ENCODE results near the gene SEMA3B.
A peak's percentile ranks its signal among the peaks of the same experiment; 100 is the strongest.
"Not testable (repeated sequence)": the region's sequence is repeated elsewhere in the genome, so short reads cannot be mapped to it uniquely, and the experiment has no call there.

The SEMA3B gene

GRCh38 chr3:50272911-50273688 is 4.2 kb downstream of the SEMA3B start:
- peak; percentile 81 for DNase-seq (ENCODE audit: low read depth)

GRCh38 chr3:50273689-50274065 is 4.7 kb downstream of the SEMA3B start:
- no peak for DNase-seq (ENCODE audit: low read depth)

DNA sequence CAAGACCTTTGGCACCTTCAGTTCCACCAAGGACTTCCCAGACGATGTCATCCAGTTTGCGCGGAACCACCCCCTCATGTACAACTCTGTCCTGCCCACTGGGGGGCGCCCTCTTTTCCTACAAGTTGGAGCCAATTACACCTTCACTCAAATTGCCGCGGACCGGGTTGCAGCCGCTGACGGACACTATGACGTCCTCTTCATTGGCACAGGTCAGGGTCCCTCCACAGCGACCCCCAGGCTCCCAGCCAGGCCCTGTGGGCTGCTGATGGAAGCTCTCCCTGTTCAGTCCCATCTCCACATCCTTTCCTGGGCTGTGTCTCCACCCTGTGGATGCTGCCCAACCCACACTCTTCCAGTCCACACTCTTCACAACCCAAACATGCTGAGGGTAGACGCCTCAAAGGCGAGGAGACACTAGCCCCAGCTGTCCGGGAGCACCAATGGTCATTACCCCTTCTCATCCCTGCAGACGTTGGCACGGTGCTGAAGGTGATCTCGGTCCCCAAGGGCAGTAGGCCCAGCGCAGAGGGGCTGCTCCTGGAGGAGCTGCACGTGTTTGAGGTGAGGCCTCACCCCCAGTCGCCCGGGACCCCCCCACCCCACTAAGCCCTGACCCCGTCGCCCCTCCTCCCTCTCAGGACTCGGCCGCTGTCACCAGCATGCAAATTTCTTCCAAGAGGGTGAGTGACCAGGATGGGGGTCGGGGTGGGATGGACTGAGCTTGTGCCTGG is 5.6 kb downstream of the SEMA3B start:
- DNase-seq (ENCODE audit: low read depth): peak; percentile 59

DNA sequence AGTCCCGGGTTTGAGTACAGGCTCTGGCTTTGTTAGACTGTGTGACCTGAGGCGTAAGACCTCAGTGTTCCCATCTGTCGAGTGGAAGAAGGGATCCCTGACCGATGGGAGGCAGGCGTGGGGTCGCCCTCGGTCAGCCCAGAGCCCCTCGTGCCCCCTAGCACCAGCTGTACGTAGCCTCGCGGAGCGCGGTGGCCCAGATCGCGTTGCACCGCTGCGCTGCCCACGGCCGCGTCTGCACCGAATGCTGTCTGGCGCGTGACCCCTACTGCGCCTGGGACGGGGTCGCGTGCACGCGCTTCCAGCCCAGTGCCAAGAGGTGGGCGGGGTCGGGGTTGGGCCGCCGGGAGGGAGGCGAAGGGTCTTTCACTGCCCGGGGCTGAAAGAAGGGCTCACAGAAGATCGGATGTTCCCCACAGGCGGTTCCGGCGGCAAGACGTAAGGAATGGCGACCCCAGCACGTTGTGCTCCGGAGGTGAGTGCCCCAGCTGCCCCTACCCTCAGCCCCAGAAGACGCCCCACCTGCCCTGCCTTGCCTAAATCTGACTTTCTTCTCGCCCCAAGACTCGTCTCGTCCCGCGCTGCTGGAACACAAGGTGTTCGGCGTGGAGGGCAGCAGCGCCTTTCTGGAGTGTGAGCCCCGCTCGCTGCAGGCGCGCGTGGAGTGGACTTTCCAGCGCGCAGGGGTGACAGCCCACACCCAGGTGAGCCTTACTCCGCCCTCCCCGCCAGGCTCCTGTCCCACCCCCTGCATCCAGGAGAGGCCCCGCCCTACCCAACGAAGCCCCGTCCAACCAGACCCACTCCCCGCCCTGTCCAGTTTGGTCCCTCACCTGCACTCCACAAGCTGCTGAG is 6.4 kb downstream of the SEMA3B start:
- DNase-seq (ENCODE audit: low read depth): no peak

DNA sequence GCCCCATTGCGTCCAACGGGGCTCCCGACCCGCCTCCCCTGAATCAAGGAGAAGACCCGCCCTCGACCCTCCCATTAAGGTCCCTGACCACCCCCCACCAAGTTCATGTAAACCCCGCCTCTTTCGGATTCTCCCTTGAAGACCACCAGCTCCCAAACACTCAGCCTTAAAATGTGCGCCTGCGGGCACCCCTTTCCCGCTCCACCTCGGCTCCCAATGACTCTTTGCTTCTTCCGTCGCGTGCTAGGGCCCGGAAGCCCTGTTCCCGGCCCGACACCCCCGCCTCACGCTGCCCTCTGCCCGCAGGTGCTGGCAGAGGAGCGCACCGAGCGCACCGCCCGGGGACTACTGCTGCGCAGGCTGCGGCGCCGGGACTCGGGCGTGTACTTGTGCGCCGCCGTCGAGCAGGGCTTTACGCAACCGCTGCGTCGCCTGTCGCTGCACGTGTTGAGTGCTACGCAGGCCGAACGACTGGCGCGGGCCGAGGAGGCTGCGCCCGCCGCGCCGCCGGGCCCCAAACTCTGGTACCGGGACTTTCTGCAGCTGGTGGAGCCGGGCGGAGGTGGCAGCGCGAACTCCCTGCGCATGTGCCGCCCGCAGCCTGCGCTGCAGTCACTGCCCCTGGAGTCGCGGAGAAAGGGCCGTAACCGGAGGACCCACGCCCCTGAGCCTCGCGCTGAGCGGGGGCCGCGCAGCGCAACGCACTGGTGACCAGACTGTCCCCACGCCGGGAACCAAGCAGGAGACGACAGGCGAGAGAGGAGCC is 7.2 kb downstream of the SEMA3B start:
- no peak for DNase-seq (ENCODE audit: low read depth)

- DNase-seq (ENCODE audit: low read depth): no peak
These were observed 7.8 kb downstream of the SEMA3B start for GRCh38 chr3:50276762-50277101.

DNA sequence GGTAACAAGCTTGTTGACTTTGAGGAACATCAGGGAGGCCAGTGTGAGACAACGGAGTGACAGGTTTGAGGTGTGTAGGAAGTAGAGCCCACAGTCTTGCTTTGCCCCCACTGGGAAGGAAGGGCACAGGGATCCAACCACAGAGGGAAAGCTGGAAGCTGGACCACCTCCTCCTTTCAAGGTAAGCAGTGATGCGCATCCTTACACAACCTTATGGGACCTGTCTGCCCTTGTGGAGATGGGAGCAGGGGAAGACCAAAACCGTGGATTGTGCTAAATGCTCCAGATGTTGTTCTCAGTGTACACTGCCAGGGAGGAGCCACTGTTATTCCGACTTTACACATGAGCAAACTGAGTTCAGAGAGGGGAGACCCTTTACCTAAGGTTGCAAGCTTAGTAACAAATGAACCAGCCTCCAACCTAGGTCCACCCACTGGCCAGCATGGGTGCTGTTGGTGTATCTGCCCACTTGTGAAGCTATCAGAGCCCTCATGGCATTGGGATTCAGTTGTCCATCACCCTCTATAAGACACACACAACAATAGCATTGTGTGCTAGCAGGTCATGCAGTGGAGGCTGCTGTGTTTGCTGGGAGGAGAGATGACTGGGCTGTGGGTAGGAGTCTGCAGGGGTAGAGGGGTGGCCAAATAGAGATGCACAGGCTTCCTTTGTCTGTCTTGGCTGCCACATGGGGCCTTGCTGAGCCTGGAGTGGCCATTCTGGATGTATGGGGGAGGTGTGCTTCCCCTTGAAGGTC is 9.4 kb downstream of the SEMA3B start:
- no peak for DNase-seq (ENCODE audit: low read depth)

GRCh38 chr3:50278880-50279224 is 9.9 kb downstream of the SEMA3B start, which contains the start of gene LSMEM2:
TSS of gene LSMEM2 (plus strand) at chr3:50279087. CDS start at chr3:50279114, 27 bp downstream.
- DNase-seq (ENCODE audit: low read depth): no peak

DNA sequence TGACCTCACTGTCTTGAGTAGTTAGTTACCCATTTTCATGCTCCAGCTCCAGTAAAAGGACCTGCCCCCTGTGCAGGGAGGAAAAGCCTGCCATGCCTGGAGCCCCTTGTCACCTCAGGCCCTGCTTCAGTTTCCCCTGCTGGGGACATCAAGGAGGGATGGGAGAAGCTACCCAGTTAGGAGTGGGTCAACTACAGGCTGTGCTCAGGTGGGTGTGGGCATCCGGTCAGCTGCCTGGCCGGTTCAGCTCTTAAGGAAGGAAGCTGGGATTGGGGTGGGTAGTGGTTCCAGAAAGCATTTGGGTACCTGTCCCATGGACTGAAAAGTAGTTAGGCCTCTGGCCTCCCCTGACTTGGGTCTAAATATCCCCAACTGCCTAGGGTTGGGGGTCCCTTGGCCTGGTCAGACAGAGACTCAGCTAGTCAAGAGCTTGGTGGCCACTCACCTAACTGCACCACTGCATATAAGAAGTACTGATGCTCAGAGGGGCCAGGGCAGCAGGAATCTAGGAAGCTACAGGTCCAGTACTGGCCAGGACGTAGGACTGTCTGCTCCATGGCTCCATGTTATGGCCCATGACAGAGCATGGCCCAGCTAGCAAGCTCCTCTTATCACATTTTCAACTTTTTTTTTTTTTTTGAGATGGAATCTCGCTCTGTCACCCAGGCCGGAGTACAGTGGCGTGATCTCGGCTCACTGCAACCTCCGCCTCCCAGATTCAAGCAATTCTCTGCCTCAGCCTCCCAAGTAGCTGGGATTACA is 10.5 kb downstream of the SEMA3B start:
- no peak for DNase-seq (ENCODE audit: low read depth)

DNA sequence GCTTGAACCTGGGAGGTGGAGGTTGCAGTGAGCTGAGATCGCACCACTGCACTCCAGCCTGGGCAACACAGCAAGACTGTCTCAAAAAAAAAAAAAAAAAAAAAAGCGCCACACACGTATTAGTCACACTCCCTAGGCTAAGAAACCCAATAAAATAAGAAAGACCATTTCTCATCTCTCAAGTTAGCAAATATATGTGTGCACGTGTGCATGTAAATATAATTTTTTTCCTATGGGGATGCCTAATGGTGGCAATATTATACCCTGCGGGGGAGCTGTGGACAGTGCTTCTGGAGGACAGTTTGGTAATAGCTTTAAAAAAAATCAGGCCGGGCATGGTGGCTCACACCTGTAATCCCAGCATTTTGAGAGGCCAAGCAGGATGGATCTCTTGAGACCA is 15.2 kb downstream of the SEMA3B start:
- not testable (repeated sequence) for DNase-seq (ENCODE audit: low read depth)

DNA sequence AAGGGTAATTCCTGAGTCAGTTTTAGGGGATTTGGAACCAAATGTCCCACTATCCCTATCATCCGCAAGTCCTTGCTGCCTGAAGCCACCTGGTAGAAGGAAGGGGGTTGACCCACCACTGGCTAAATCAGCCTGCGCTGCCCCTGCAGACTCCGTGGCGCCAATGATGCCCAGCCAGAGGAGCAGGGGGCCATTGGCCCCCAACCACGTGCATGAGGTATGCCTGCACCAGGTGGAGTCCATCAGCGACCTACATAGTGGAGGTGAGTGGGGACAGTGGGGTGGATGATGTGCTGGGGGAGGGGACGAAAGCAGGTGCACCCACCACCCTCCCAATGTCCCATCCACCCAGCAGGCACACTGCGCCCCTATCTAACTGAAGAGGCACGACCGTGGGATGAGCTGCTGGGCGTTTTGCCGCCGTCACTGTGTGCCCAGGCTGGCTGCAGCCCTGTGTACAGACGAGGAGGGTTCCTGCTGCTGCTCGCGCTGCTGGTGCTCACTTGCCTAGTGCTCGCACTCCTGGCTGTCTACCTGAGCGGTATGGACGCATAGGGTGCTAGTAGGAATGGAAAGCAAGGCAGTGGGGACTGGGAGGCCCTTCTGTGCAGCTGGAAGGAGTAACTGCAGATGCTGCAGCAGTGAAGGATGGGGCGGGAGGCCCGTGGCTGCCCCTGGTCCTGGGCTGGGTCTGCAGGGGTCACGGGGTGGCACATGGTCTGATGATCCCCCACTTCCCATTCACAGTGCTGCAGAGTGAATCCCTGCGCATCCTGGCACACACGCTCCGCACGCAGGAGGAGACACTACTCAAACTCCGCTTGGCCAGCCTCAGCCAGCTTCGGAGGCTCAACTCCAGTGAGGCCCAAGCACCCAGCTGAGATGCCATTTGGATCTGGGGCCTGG is 17.6 kb downstream of the SEMA3B start:
- DNase-seq (ENCODE audit: low read depth): no peak

GRCh38 chr3:50287262-50287661 is 18.3 kb downstream of the SEMA3B start:
- no peak for DNase-seq (ENCODE audit: low read depth)

- DNase-seq (ENCODE audit: low read depth): no peak
These were observed 19.6 kb downstream of the SEMA3B start for GRCh38 chr3:50288387-50289007.

DNA sequence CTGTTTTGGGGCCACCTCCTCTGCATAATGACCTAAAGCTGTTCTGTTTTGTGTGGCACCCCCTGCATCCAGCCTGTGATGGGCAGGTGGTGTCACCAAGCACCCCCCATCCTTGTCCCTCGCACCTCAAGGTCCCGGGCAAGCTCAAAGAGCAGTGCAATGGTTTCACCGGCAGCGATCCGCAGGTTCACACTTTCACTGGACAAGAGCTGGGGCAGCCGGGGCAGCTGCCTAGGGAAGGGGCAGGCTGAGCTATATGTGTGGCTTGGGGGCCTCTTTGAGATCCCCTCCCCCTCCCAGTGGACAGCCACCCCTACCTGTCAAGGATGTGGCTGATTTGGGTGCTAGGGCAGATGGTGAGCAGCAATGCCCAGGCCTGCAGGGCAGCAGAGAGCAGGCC is 20.2 kb downstream of the SEMA3B start:
- DNase-seq (ENCODE audit: low read depth): no peak

GRCh38 chr3:50290161-50290641 is 21.3 kb downstream of the SEMA3B start:
- DNase-seq (ENCODE audit: low read depth): no peak

GRCh38 chr3:50292159-50293078 is 23.5 kb downstream of the SEMA3B start, which contains the start of gene IFRD2:
TSS of gene IFRD2 (minus strand) at chr3:50292429. CDS start at chr3:50292274, 155 bp downstream.
- DNase-seq (ENCODE audit: low read depth): peak; percentile 87

DNA sequence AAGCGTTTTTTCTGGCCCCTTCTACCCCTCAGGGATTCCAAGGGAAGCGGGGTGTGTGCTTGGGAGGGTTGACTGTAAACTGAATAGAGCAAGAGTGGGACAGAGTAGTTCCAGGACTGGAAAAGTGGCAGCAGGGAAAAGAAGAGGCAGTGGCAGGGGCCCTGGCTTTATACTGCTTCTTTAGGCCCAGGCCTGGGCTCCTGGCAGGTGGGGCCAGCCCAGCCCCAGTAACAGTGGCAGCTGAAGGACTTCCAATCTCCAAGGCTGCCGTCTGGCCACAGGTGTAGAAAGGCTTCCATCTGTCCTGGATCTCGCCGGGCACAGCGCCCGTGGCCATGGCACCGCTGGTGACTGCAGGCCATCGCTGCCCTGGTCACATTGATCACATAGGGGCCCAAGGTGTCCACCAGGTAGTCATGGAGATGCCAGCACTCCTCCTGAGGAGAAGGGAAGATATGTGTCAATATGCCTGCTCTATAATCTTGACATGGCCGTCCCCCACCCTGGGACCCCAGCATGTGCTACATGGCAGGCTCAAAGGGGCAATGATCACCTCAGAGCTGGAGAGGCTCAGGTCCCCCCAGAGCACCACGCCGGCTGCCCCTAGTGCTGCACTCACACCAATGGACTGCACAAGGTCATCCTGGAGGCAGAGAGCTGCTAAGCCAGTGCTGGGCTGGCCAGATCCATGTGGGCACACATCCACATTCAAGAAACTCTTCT is 24.3 kb downstream of the SEMA3B start:
- DNase-seq (ENCODE audit: low read depth): no peak
